ENCODE measurements around the gene ECHS1.
"Not testable (repeated sequence)": the region's sequence is repeated elsewhere in the genome, so short reads cannot be mapped to it uniquely, and the experiment has no call there.

The ECHS1 gene

GRCh38 chr10:133379801-133380666 lies 6.9 kb upstream of the ECHS1 start:
- no peak for DNase-seq (ENCODE audit: low read depth, low spot score)
- peak overlapping the region; percentile 67 for H3K27ac ChIP-seq

GRCh38 chr10:133379152-133379800 lies 6.1 kb upstream of the ECHS1 start, which contains the start of gene PAOX:
Gene PAOX, plus strand, starts transcription at chr10:133379262. Its CDS starts 55 bp downstream, at chr10:133379317.
- peak within 1 kb of the TSS; percentile 67 for H3K27ac ChIP-seq
- DNase-seq (ENCODE audit: low read depth, low spot score): no peak

GRCh38 chr10:133378251-133379096 lies 5.3 kb upstream of the ECHS1 start:
- no peak overlapping the region for H3K27ac ChIP-seq
- no peak for DNase-seq (ENCODE audit: low read depth, low spot score)

- H3K27ac ChIP-seq: no peak overlapping the region
- no peak for DNase-seq (ENCODE audit: low read depth, low spot score)
Observed at GRCh38 chr10:133377818-133378250, 4.7 kb upstream of the ECHS1 start.

- no peak for DNase-seq (ENCODE audit: low read depth, low spot score)
- H3K27ac ChIP-seq: no peak overlapping the region
Observed at GRCh38 chr10:133377025-133377817, 4.1 kb upstream of the ECHS1 start.

- not testable (repeated sequence) for H3K27ac ChIP-seq; DNase-seq (ENCODE audit: low read depth, low spot score)
Observed at GRCh38 chr10:133376183-133376582, 3.0 kb upstream of the ECHS1 start.

GRCh38 chr10:133375357-133376115 lies 2.4 kb upstream of the ECHS1 start:
- DNase-seq (ENCODE audit: low read depth, low spot score): no peak
- no peak overlapping the region for H3K27ac ChIP-seq

- no peak for DNase-seq (ENCODE audit: low read depth, low spot score)
- no peak overlapping the region for H3K27ac ChIP-seq
Observed at GRCh38 chr10:133372507-133372906, 647 bp downstream of the ECHS1 start.

- DNase-seq (ENCODE audit: low read depth, low spot score): no peak
- no peak overlapping the region for H3K27ac ChIP-seq
Observed at GRCh38 chr10:133370030-133370786, 2.9 kb downstream of the ECHS1 start.

GRCh38 chr10:133368153-133368552 lies 5.0 kb downstream of the ECHS1 start:
- H3K27ac ChIP-seq: no peak overlapping the region
- no peak for DNase-seq (ENCODE audit: low read depth, low spot score)

GRCh38 chr10:133367461-133367860 lies 5.7 kb downstream of the ECHS1 start:
- DNase-seq (ENCODE audit: low read depth, low spot score); H3K27ac ChIP-seq: not testable (repeated sequence)

GRCh38 chr10:133366751-133367150 lies 6.4 kb downstream of the ECHS1 start:
- no peak overlapping the region for H3K27ac ChIP-seq
- no peak for DNase-seq (ENCODE audit: low read depth, low spot score)

- no peak for DNase-seq (ENCODE audit: low read depth, low spot score)
- no peak overlapping the region for H3K27ac ChIP-seq
Observed at GRCh38 chr10:133366130-133366478, 7.0 kb downstream of the ECHS1 start.

- H3K27ac ChIP-seq: no peak overlapping the region
- DNase-seq (ENCODE audit: low read depth, low spot score): no peak
Observed at GRCh38 chr10:133365461-133366129, 7.6 kb downstream of the ECHS1 start.

- no peak for DNase-seq (ENCODE audit: low read depth, low spot score)
- no peak overlapping the region for H3K27ac ChIP-seq
Observed at GRCh38 chr10:133364645-133365431, 8.3 kb downstream of the ECHS1 start.

- H3K27ac ChIP-seq: no peak overlapping the region
- no peak for DNase-seq (ENCODE audit: low read depth, low spot score)
Observed at GRCh38 chr10:133362846-133363245, 10.3 kb downstream of the ECHS1 start.

- no peak overlapping the region for H3K27ac ChIP-seq
- DNase-seq (ENCODE audit: low read depth, low spot score): no peak
Observed at GRCh38 chr10:133361773-133362441, 11.2 kb downstream of the ECHS1 start.
